M059J (cell line): Measurements from ENCODE around the gene ERAP2. TPM values are rescaled to one million over a fixed set of nuclear protein-coding genes. Genes with fewer than 3 reads are reported as not detected.
A peak's percentile ranks its signal among the peaks of the same experiment; 100 is the strongest.

Experiments
- DNase-seq: peaks from one replicate; pipeline ENCODE4 v3.0.0-alpha.2; 2012; ENCODE audit warnings: low read depth
- total RNA-seq: library from RNA; depleted of rRNA; stranded (reverse); fragments of >200 nt; shearing (Covaris generic); gene quantifications from 2 replicates; pipeline ENCODE4 v1.2.3, GENCODE V29; 2014

Gene ERAP2
- total RNA-seq, 1 experiment from 2014 or later = 104 TPM

DNA sequence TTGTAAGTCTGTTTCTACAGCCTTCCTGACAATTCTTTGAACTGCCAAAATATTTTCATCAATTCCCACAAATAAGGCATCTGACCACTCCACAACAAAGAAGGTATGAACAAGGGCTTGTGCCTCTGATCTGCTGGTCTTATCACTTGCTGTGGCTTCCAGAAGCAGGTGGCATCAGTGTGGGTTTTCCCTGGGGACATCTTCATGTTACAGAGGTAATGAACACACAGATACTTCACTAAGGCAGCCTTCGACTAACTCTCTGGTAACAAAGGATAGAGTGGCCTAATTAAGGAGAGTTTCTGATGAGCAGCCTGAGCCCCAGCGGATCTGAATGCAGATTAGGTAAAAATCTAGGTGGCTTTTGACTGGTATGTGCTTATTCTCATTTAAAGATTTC is 15.2 kb upstream of the ERAP2 start:
- DNase-seq = no peak

DNA sequence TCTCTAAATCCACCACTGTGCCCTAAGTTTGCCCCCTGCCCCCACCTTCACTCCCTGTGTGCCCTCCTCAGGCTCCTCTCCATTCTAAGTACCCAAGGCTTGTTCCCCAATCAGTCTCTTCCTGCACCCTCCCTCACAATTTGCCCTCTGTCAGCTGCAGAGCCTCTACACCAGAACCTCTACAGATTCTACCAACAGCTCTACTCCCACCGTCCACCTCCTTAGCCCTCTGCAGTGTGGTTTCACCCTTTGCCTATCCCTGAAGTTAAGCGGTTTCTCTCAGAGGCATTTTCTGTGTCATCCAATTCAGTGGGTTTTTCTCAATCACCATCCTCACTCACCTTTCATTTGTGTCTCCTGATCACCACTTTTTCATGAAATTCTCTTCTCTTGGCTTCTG is 13.2 kb upstream of the ERAP2 start:
- no peak for DNase-seq

DNA sequence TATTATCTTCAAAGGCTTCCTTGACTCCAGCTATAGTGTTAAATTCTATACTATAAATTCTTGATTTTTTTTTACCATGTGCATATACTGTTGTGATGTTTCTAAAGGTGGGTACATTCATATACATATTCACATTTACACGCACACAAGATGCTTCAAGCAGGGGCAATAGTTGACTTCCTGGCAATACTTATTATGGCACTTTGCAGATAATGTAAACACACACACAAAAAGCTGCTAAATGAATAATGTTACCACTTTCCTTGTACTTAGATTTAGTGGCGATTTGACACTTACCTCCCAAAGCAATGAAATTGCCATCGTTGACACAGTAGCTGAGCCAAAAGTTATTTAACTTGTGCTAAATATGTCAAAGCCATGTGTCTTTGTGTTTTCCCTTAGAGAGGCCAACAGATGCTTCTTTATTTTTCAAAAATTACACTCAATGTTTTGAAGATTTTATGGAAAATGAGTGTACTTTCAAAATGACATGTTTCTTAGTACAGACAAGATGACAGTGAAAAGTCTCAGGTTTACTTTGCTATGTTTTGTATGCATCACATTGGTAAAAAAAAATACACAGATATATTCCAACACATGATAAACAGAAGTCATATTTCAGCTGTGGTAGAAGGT is 12.2 kb upstream of the ERAP2 start:
- no peak for DNase-seq

DNA sequence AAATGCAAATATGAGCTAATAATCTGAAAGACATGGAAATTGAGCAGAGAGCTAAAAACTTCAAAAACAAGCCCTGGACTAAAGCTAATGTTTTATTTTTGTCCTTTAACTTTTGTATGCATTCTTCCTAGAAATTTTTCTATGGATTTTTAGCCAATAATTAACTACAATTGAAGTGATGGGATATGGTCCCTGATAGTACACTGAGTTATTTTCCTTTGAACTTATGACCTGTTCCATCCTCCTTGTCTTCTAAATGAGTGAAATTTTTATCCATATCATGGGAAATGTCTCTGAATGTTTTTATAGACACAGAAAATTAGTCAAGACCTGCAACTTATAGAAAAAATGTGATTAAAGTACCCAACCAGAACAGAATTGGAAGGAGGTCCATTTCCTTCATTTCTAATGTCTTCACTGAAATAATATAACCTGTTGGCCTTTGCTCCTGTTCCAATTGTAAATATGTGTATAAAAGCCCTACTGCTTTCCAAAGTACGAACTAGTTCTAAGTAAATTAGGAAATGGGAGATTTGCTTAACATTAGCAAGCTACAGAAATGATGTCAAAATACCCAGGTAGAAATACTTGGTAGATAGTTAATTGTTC is 11.3 kb upstream of the ERAP2 start:
- no peak for DNase-seq

DNA sequence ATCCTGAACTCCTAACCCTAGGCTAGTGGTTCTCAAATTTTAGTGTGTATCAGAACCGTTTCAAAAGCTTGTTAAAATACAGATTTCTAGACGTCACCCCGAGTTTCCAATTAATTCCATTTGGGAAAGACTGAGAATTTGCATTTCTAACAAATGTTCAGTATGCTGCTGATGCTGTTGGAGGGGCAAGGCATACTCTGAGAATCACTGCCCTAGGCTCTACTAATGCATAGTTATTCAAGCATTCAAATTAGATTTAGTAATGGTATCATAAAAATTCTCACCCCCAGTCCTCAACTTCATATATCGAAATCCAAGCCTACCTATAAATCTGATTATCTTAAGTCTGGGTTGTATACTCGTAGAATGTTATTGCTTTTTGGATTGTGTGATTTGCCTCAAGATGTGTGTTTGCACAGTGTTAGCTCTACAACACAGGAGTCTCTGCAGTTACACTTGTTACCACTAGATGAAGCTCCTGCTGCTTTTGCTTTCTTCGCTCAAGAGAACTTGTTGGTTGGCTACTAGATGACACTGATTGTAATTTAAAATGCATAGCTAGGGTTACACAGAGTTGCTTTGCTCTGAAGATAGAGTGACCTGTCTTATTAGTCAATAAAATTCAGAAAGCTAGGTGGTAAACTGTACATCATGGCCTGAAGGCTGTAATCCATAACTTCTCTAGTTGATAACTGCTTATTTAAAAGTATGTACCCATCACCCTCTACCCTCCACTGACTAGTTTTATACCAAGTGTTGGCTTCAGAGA is 7.5 kb upstream of the ERAP2 start:
- peak; percentile 65 for DNase-seq

DNA sequence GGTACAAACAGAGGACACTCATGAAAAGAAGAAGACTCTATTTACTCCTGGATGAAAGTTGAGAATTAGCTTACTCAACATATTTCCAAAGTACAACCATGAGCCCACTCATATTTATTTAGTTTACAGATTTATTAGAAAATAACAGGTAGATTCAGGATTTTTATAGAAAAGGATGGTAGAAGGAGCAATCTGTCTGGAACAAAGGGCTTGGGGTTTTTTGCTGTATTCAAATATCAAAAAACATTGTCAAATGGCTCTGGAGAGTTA is 7.0 kb upstream of the ERAP2 start:
- no peak for DNase-seq

DNA sequence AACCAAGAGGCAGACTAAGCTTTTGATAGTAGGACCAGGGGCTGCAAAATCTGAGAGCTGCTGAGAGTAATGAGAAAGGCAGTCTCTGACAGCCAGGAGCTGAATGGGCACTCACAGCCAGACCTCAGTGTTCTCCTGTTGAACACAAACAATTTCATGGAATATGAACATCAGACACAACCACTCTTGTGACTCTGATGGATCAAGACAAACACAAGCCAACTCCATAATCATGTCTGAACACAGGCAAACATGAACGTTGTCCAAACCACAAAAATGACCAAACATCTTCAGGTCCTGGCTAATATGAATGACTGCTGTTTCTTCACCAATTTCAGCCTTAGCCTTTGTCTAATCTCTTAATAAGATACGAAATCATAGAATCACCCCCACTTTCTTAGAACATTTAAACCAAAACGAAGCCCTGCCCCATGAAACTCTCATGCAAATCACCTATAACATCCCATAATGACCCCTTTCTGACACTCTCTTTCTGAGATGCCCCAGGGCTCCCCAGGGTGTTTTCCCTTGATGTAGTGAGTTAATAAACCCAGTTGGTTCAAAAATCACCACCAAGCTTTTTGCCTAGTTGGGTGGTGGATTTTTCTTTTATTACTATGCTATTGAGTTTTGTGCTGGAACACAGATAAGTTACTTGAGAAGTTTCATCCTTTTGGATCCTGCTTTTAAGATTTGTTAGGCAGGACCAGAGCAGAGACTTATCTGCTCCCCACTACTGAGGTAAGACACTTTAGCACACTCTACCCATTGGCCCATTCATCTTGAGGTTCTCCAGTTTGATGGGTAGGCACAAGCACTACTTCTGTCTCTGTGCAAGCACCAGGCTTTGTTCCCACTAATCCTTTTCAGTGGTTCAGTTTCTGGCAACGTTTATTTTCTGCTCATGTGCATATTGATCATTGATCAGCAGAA is 5.9 kb upstream of the ERAP2 start:
- DNase-seq = peak; percentile 42

DNA sequence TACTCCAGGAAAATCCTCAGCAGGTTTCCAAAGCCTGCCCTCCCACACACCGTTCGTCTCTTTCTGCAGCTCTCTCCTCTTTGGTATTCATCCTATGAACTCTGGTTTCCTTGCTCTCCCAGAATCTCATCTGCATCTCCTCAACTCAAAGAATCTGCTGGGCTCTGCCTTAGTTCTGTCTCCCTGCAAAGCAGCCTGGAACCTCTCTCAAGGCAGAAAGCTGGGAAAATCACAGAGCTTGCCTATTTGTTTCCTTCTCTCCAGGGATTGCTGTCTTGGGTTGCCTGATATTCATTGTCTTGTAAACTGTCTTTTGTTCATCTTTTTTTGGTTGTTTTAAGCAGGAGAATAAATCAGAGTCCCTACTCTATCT is 5.3 kb upstream of the ERAP2 start:
- no peak for DNase-seq

DNA sequence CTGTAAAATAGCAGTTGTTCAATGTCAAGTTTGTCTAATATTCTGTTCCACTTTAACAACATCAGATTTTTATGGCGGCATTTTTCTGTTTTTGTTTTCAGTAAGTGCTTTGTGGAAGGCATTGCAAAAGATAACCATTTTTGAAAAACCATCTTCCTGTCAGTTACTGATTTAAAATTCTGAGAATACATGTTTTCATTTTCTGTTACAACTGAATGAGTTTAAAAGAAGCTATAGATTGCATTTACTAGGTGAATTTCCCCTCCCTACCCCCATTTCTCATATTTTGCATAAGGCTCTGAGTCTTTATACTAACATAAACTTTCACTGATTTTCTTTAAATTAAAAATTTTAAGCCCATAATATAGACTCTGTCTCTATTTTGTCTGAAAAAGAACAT is 4.6 kb upstream of the ERAP2 start:
- DNase-seq = no peak

DNA sequence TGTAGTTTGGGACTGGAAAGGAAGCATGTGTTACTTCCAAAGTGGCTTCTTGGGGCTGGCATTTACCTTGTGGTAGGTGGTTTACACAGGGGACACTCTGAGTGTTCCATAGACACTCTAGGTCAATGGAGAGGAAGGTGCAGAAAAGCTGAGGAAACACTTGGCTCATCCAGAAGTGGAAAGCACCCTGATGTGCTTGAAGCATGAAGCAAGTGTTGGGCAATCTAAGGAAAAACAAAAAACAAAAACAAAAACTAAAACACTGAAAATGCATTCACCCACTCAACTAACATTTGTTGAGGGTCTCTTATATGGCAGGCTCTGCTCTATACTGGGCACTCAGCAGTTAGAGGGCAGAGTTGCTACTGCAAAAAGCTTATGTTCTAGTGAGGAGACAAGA is 2.9 kb upstream of the ERAP2 start:
- no peak for DNase-seq

DNA sequence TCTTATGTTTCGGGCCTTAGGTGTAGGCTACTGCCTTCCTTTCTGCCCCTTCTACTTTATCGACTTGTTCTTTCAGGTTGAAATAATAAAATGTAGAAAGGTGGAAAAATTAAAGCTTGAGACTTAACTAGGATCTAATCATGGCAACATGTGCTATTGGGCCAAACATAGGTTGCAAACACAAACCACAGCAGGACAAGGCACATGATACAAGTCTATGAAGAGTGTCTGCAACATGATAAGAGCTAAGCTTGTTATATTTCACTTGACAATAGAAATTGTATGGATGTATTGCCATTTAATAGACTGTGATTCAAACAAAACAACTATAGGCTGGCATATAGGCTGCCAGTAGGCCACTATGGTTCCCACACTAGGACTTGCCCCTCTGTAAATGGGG is 1.7 kb upstream of the ERAP2 start:
- no peak for DNase-seq

DNA sequence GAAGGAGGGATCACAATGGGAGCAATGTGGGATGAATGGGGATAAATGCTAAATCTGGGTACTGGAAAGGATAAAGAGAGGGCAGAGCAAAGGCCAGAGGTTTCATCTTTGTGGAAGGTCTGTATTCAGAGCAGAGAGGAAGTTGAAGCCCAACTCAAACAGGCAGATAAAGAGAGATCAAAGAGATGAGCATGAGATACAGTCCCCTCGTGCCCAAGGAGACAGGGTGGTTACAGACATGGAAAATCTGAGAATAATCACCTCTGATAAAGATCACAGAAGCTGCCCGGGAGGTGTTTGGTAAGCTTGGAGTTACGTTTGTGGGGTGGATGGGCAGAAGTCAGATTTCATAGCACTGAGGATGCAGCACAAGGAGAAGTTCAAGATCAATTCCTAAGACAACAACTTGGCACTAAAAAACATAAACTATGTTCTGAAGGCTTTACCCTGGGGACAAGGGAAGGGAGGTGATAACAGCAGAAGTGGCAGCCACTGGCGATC is 459 bp upstream of the ERAP2 start:
- DNase-seq = peak; percentile 78

DNA sequence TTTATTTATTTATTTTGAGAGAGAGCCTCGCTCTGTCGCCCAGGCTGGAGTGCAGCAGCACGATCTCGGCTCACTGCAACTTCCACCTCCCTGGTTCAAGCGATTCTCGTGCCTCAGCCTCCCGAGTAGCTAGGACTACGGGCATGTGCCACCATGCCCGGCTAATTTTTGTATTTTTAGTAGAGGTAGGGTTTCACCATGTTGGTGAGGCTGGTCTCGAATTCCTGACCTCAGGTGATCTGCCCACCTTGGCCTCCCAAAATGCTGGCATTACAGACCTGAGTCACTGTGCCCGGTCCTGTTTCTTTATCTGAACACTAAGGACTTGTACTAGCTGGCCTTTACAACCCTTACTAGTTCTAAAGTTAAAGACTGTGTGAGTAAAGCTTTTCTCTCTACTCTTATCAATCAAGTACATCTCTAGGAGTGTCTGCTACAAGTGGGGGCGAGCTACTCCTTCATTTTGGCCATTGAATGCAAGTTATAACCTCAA is 723 bp downstream of the ERAP2 start:
- peak; percentile 37 for DNase-seq

DNA sequence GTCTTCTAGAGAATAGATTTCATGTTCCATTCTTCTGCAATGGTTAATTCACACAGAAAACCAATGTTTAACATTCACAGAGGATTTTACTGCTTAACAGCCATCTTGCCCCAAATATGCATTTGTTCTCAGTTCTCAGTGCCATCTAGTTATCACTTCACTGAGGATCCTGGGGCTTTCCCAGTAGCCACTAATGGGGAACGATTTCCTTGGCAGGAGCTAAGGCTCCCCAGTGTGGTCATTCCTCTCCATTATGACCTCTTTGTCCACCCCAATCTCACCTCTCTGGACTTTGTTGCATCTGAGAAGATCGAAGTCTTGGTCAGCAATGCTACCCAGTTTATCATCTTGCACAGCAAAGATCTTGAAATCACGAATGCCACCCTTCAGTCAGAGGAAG is 3.4 kb downstream of the ERAP2 start:
- no peak for DNase-seq

DNA sequence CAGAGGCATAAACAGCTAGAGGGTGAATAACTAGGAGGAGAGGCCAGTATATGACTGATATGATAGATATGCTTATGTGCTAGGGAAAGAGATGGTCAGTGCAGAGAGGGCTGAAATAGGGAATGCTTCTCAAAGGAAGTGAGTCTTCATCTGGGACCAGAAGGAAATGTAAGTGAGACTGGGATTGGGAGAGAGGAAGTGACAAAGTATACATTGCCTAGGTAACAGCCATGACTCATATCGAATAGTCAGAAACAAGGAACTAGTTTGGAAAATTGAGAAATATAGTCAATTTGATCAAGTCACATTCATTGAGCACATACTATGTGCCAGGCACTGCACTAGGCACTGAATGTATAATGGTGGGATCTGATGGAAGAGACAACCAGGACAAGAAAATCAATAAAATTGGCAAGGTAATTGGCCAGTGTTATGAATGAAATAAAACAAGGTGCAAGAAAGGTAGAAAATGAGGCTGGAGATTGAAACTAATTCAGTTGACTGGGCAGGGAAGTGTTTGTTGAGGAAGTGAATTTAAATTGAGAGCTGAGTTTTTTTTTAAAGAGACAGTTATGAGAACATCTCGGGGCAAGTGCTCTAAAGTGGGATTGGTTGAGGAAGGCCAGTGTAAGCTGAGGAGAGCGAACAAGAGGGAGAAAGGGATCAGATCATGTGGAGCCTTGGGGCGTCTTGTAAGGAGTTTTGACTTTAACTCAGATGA is 4.3 kb downstream of the ERAP2 start:
- peak; percentile 86 for DNase-seq

DNA sequence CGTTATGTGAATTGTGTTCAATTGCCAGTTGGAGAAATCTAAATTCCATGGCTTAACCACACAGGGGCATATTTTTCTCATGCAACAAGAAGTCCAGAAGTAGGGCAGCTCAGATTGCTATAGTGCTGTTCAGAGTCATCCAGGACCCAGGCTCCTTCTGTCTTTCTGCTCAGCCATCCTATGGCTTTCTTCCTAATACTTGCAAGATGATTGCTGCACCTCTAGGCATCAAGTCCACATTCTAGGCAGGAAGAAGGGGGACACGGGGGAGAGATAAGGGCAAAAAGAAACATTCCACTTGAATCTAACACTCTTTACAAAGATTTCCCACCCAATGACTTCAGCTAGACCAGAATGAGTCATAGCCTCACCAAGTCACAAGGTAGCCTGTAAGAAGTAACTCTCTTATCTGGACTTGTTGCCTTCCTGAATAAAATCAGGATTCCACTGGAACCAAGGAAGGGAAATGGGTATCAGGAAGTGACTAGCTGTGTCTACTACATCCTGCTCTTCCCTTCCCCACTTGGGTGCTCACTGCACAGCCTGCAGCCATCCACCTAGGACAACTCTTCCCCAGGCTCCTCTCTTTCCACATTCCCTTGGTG is 5.3 kb downstream of the ERAP2 start:
- peak; percentile 88 for DNase-seq

DNA sequence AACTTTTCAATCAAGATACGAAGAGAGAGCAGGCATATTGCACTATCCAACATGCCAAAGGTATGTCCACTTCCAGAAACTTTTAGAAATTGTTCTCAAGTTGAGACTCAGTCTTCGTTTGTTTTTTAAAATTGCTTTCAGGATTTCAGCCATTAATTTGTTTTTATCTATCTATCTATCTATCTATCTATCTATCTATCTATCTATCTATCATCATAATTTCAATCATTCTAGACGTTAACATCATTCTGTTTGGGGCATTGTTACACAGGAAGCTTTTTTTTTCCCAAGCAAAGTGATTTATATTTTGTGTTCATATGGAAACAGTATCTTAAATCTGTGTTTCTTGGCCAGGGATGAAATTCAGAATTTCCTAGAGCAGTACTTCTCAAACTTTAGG is 7.6 kb downstream of the ERAP2 start:
- DNase-seq = no peak

DNA sequence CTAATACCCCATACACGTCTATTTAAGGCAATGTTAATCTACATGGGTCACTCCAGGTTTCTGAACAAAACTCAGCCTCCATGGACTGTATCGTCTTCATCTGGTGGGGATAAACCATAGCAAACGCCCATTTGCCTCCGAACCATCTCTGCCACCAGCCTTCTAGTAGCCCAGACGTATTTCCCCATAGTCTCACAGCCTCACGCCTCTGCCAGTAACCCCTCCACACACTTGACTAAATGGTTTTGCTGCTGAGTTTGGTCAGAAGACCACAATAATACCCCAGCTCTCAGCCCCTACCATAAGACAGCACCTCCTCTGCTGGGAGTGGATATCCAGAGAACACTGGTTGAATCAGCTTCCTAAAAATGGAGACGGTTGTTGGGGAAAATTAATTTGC is 8.7 kb downstream of the ERAP2 start:
- DNase-seq = no peak

DNA sequence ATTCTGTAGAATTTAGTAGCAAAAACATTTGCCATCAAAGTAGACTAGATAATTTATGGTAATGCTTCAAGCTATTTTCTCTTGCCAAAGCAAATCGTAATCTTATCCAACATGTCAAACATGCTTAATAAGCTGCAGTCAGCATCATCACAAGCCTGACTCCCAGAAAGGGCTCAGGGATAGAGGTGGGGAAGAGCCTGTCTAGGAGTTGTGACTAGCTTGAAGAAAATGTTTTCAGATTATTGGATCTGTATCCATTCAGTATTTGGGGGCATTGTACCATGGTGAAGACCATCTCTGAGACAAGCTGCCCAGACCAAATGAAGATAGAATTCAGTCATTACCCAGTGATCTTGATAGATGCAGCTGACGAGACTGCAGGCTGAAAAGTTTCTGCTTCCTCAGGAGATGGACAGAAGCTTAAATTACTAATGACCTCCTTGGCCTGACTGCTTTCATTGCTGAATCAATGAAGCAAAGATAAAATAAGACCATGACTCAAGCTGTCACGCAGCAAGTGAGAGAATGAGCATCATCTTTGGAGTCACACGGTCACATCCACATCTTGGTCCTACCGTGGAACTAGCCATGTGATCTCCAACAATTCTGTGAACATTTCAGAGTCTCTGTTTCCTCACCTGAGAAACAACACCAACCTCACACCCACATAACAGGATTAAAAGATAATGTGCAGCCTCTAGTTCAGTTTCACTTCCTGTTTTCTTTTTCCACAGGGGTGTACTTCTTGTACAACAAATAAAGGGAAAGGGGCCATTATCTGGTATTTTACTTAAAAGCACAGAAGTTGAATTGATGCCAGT is 9.4 kb downstream of the ERAP2 start:
- DNase-seq = peak; percentile 37

DNA sequence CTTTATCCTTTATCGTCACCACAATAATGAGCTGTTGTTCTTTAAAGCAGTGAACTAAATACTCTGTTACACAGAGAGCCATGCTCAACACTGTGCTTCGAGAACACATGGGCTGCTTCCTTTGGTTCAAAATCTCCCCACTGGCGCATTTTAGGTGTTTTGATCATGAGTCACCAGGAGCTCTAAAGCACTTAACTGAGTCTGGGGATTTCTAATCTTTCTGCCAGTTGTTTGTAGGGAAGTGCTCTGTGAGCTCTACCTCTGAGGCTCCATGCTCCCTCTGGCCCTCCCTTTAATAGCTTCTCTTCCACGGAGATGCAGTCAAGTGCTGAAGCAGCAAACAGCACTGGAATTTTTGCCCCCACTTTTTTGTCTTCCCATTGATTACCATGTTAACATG is 17.0 kb downstream of the ERAP2 start:
- peak; percentile 88 for DNase-seq
